HEK293 (cell line): ENCODE results near the gene DIP2C.
"Not testable (repeated sequence)": the region's sequence is repeated elsewhere in the genome, so short reads cannot be mapped to it uniquely, and the experiment has no call there.

Experiments
- CTCF ChIP-seq: fragments of 450-650 bp; formaldehyde crosslinking; IDR thresholded peaks from 2 replicates; pipeline ENCODE4 v1.5.1; 2016; ENCODE audit warnings: missing biosample characterization, missing genetic modification characterization
- PBX3 ChIP-seq: sonication (generic); formaldehyde crosslinking; IDR thresholded peaks from 2 replicates; pipeline ENCODE4 v1.8.1; 2022; ENCODE audit warnings: mild to moderate bottlenecking, moderate library complexity, missing genetic modification reagents
- REST ChIP-seq: fragments of 450-650 bp; formaldehyde crosslinking; IDR thresholded peaks from 2 replicates; pipeline ENCODE4 v1.5.1; 2016; ENCODE audit warnings: missing biosample characterization, missing genetic modification characterization
- ZNF239 ChIP-seq: fragments of 450-650 bp; formaldehyde crosslinking; IDR thresholded peaks from 2 replicates; pipeline ENCODE4 v1.5.1; 2016; ENCODE audit warnings: missing biosample characterization, missing genetic modification characterization
- ZNF404 ChIP-seq: fragments of 450-650 bp; formaldehyde crosslinking; IDR thresholded peaks from 2 replicates; pipeline ENCODE4 v1.5.1; 2017; ENCODE audit warnings: missing biosample characterization, missing genetic modification characterization
- ZNF580 ChIP-seq: fragments of 450-650 bp; formaldehyde crosslinking; IDR thresholded peaks from 2 replicates; pipeline ENCODE4 v1.5.1; 2016; ENCODE audit warnings: missing biosample characterization, missing genetic modification characterization
- TF ChIP-seq, protein P1 (sequence below): fragments of 450-650 bp; formaldehyde crosslinking; IDR thresholded peaks from 2 replicates; pipeline ENCODE4 v1.5.1; 2016; ENCODE audit warnings: missing biosample characterization, missing genetic modification characterization

GRCh38 chr10:678662-679005, 10.8 kb downstream of the DIP2C start:
- not testable (repeated sequence) for TF ChIP-seq CTCF (tag by site-specific recombination); ZNF239 (tag by site-specific recombination); REST (tag by site-specific recombination); PBX3 (CRISPR knock-in tag); ZNF404 (tag by site-specific recombination); ZNF580
- TF ChIP-seq, protein P1, sequence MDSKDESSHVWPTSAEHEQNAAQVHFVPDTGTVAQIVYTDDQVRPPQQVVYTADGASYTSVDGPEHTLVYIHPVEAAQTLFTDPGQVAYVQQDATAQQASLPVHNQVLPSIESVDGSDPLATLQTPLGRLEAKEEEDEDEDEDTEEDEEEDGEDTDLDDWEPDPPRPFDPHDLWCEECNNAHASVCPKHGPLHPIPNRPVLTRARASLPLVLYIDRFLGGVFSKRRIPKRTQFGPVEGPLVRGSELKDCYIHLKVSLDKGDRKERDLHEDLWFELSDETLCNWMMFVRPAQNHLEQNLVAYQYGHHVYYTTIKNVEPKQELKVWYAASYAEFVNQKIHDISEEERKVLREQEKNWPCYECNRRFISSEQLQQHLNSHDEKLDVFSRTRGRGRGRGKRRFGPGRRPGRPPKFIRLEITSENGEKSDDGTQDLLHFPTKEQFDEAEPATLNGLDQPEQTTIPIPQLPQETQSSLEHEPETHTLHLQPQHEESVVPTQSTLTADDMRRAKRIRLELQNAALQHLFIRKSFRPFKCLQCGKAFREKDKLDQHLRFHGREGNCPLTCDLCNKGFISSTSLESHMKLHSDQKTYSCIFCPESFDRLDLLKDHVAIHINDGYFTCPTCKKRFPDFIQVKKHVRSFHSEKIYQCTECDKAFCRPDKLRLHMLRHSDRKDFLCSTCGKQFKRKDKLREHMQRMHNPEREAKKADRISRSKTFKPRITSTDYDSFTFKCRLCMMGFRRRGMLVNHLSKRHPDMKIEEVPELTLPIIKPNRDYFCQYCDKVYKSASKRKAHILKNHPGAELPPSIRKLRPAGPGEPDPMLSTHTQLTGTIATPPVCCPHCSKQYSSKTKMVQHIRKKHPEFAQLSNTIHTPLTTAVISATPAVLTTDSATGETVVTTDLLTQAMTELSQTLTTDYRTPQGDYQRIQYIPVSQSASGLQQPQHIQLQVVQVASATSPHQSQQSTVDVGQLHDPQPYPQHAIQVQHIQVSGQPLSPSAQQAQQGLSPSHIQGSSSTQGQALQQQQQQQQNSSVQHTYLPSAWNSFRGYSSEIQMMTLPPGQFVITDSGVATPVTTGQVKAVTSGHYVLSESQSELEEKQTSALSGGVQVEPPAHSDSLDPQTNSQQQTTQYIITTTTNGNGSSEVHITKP (tag by site-specific recombination) = not testable (repeated sequence)
